Measurements from ENCODE around the gene HOXB1.

Gene HOXB1

GRCh38 chr17:48574505-48575065 lies 43.8 kb upstream of the HOXB1 start:
- no peak for DNase-seq (ENCODE audit: insufficient read length)
- FAIRE-seq, result no peak
- TF ChIP-seq POLR2AphosphoS5 (IDR thresholded peaks at IDR 0.05; ENCODE audit: low read depth, low read length) (no peak), POLR2A (IDR thresholded peaks at IDR 0.05; ENCODE audit: low read depth, low read length) (no peak), TAF1 (IDR thresholded peaks at IDR 0.05; ENCODE audit: borderline replicate concordance, low read depth, low read length) (no peak)

GRCh38 chr17:48571826-48572417 lies 41.1 kb upstream of the HOXB1 start:
- no peak for FAIRE-seq
- TF ChIP-seq POLR2AphosphoS5 (IDR thresholded peaks at IDR 0.05; ENCODE audit: low read depth, low read length) (no peak), POLR2A (IDR thresholded peaks at IDR 0.05; ENCODE audit: low read depth, low read length) (no peak), TAF1 (IDR thresholded peaks at IDR 0.05; ENCODE audit: borderline replicate concordance, low read depth, low read length) (no peak)

GRCh38 chr17:48571024-48571818 lies 40.4 kb upstream of the HOXB1 start:
- TF ChIP-seq POLR2AphosphoS5 (IDR thresholded peaks at IDR 0.05; ENCODE audit: low read depth, low read length) (no peak), POLR2A (IDR thresholded peaks at IDR 0.05; ENCODE audit: low read depth, low read length) (no peak), TAF1 (IDR thresholded peaks at IDR 0.05; ENCODE audit: borderline replicate concordance, low read depth, low read length) (no peak)
- no peak for DNase-seq (ENCODE audit: insufficient read length)
- no peak for FAIRE-seq

More at GRCh38 chr17:48571826-48572417, 41.1 kb upstream of the HOXB1 start:
- no peak for DNase-seq (ENCODE audit: insufficient read length)

- FAIRE-seq (no peak), DNase-seq (ENCODE audit: insufficient read length) (no peak)
- no peak for TF ChIP-seq POLR2AphosphoS5 (IDR thresholded peaks at IDR 0.05; ENCODE audit: low read depth, low read length)
- TF ChIP-seq POLR2A (IDR thresholded peaks at IDR 0.05; ENCODE audit: low read depth, low read length), result no peak
- no peak for TF ChIP-seq TAF1 (IDR thresholded peaks at IDR 0.05; ENCODE audit: borderline replicate concordance, low read depth, low read length)
Measured at GRCh38 chr17:48570325-48571023, 39.7 kb upstream of the HOXB1 start.

GRCh38 chr17:48569674-48570324 lies 39.0 kb upstream of the HOXB1 start:
- FAIRE-seq (no peak), DNase-seq (ENCODE audit: insufficient read length) (no peak)
- TF ChIP-seq TAF1 (IDR thresholded peaks at IDR 0.05; ENCODE audit: borderline replicate concordance, low read depth, low read length) (no peak), POLR2AphosphoS5 (IDR thresholded peaks at IDR 0.05; ENCODE audit: low read depth, low read length) (no peak), POLR2A (IDR thresholded peaks at IDR 0.05; ENCODE audit: low read depth, low read length) (no peak)

GRCh38 chr17:48569240-48569582 lies 38.4 kb upstream of the HOXB1 start:
- DNase-seq (ENCODE audit: insufficient read length), result no peak

GRCh38 chr17:48568499-48569239 lies 37.9 kb upstream of the HOXB1 start:
- TF ChIP-seq TAF1 (IDR thresholded peaks at IDR 0.05; ENCODE audit: borderline replicate concordance, low read depth, low read length) (no peak), POLR2A (IDR thresholded peaks at IDR 0.05; ENCODE audit: low read depth, low read length) (no peak), POLR2AphosphoS5 (IDR thresholded peaks at IDR 0.05; ENCODE audit: low read depth, low read length) (no peak)
- no peak for FAIRE-seq
- DNase-seq (ENCODE audit: insufficient read length), result no peak

More at GRCh38 chr17:48569240-48569582, 38.4 kb upstream of the HOXB1 start:
- no peak for TF ChIP-seq POLR2A (IDR thresholded peaks at IDR 0.05; ENCODE audit: low read depth, low read length)
- TF ChIP-seq TAF1 (IDR thresholded peaks at IDR 0.05; ENCODE audit: borderline replicate concordance, low read depth, low read length), result no peak
- TF ChIP-seq POLR2AphosphoS5 (IDR thresholded peaks at IDR 0.05; ENCODE audit: low read depth, low read length), result no peak
- FAIRE-seq, result no peak

GRCh38 chr17:48567646-48568354 lies 37.0 kb upstream of the HOXB1 start:
- DNase-seq (ENCODE audit: insufficient read length), result no peak
- no peak for FAIRE-seq
- TF ChIP-seq POLR2AphosphoS5 (IDR thresholded peaks at IDR 0.05; ENCODE audit: low read depth, low read length) (no peak), POLR2A (IDR thresholded peaks at IDR 0.05; ENCODE audit: low read depth, low read length) (no peak), TAF1 (IDR thresholded peaks at IDR 0.05; ENCODE audit: borderline replicate concordance, low read depth, low read length) (no peak)

GRCh38 chr17:48567209-48567608 lies 36.4 kb upstream of the HOXB1 start:
- FAIRE-seq (no peak), DNase-seq (ENCODE audit: insufficient read length) (no peak)
- TF ChIP-seq POLR2AphosphoS5 (IDR thresholded peaks at IDR 0.05; ENCODE audit: low read depth, low read length), result no peak
- TF ChIP-seq TAF1 (IDR thresholded peaks at IDR 0.05; ENCODE audit: borderline replicate concordance, low read depth, low read length), result no peak
- TF ChIP-seq POLR2A (IDR thresholded peaks at IDR 0.05; ENCODE audit: low read depth, low read length), result no peak

- TF ChIP-seq POLR2AphosphoS5 (IDR thresholded peaks at IDR 0.05; ENCODE audit: low read depth, low read length) (no peak), POLR2A (IDR thresholded peaks at IDR 0.05; ENCODE audit: low read depth, low read length) (no peak)
- no peak for DNase-seq (ENCODE audit: insufficient read length)
- no peak for FAIRE-seq
Measured at GRCh38 chr17:48566717-48567116, 35.9 kb upstream of the HOXB1 start.

Data from GM12892 (cell line).